Activated naive CD4-positive, alpha-beta T cell treated with anti-CD3 and anti-CD28 coated beads for 36 hours (primary cell): ENCODE data around the gene CBX7. TPM values are rescaled to one million over a fixed set of nuclear protein-coding genes. Genes with fewer than 3 reads are reported as not detected.
A peak's percentile ranks its signal among the peaks of the same experiment; 100 is the strongest.

Experiments used
- CTCF ChIA-PET: fragments of 350-600 bp; sonication (Branson Sonifier 250); formaldehyde crosslinking; loops from one replicate; lab custom pipeline; 2021; ENCODE audit warnings: antibody characterized with exemption; lab: Charles Lee
- DNase-seq: peaks from one replicate; pipeline ENCODE4 v3.0.0-alpha.2; 2020
- H3K27ac Mint-ChIP-seq: one replicate; pipeline ENCODE4 v1.8.0; 2021; ENCODE audit warnings: mild to moderate bottlenecking, mixed read lengths
- H3K27me3 Mint-ChIP-seq: one replicate; pipeline ENCODE4 v1.8.0; 2021; ENCODE audit warnings: low read depth, mixed read lengths
- H3K36me3 Mint-ChIP-seq: one replicate; pipeline ENCODE4 v1.8.0; 2021; ENCODE audit warnings: low read depth, mixed read lengths
- H3K4me1 Mint-ChIP-seq: one replicate; pipeline ENCODE4 v1.8.0; 2021; ENCODE audit warnings: low read depth, mixed read lengths
- H3K4me3 Mint-ChIP-seq: one replicate; pipeline ENCODE4 v1.8.0; 2021; ENCODE audit warnings: mild to moderate bottlenecking, moderate library complexity, mixed read lengths
- H3K9me3 Mint-ChIP-seq: one replicate; pipeline ENCODE4 v1.8.0; 2021; ENCODE audit warnings: mixed read lengths
- intact Hi-C: fragments of 100-400 bp; cut with micrococcal nuclease; formaldehyde crosslinking; loops from one replicate; pipeline ENCODE4 v1.15.1; 2023
- total RNA-seq, 2 experiments: library from RNA; stranded (reverse); gene quantifications; one replicate each; pipeline ENCODE4 v1.2.3, GENCODE V29; 2021

CBX7 gene
- 10 to 100 TPM; 20.8 to 24.1 TPM for total RNA-seq

GRCh38 chr22:39152511-39153219, at the start of gene CBX7:
Gene CBX7, minus strand, starts transcription at chr22:39152680. Its CDS starts 236 bp downstream, at chr22:39152444.
- H3K4me1 Mint-ChIP-seq = peaks cover 36% of the 10 kb centered on the region
- peak; percentile 94 for DNase-seq
- CTCF ChIA-PET = interaction anchor here (1.4 kb wide), 1 partner anchor 18 kb away, joined by 4 read pairs; no protein-coding TSS in a partner anchor
- intact Hi-C loops = loop anchor here (1.0 to 2.0 kb wide), 3 partner anchors 8 to 278 kb away; partner anchors contain the start of gene RPL3
- no peaks in the 10 kb centered on the region for H3K36me3 Mint-ChIP-seq
- peak within 1 kb of the TSS; percentile 60 for H3K27ac Mint-ChIP-seq
- H3K9me3 Mint-ChIP-seq = no peaks in the 10 kb centered on the region
- peaks cover 15% of the 10 kb centered on the region for H3K27me3 Mint-ChIP-seq
- peak within 1 kb of the TSS; percentile 84 for H3K4me3 Mint-ChIP-seq

GRCh38 chr22:39197578-39197977, 45.1 kb upstream of the CBX7 start:
- H3K4me3 Mint-ChIP-seq = no peak overlapping the region
- H3K4me1 Mint-ChIP-seq = peaks cover 3% of the 10 kb centered on the region
- DNase-seq = no peak
- no peak overlapping the region for H3K27ac Mint-ChIP-seq
- no peaks in the 10 kb centered on the region for H3K27me3 Mint-ChIP-seq
- H3K9me3 Mint-ChIP-seq = peaks cover 4% of the 10 kb centered on the region
- intact Hi-C loops = no loop called here
- CTCF ChIA-PET = no interaction called here
- peaks cover 1% of the 10 kb centered on the region for H3K36me3 Mint-ChIP-seq

- Mint-ChIP-seq H3K36me3 (peaks cover 1% of the 10 kb centered on the region), H3K4me1 (peaks cover 3% of the 10 kb centered on the region), H3K9me3 (peaks cover 4% of the 10 kb centered on the region), H3K4me3 (no peak overlapping the region), H3K27me3 (no peaks in the 10 kb centered on the region), H3K27ac (no peak overlapping the region)
- DNase-seq = no peak
- CTCF ChIA-PET = interaction anchor here (0.6 kb wide), 1 partner anchor 151 kb away, joined by 4 read pairs; no protein-coding TSS in a partner anchor
- intact Hi-C loops = no loop called here
Observed at GRCh38 chr22:39194098-39194497, 41.6 kb upstream of the CBX7 start.

GRCh38 chr22:39188809-39189208, 36.3 kb upstream of the CBX7 start:
- CTCF ChIA-PET = interaction anchor here (1.0 kb wide), 1 partner anchor 126 kb away, joined by 3 read pairs; no protein-coding TSS in a partner anchor
- H3K27ac Mint-ChIP-seq = no peak overlapping the region

DNA sequence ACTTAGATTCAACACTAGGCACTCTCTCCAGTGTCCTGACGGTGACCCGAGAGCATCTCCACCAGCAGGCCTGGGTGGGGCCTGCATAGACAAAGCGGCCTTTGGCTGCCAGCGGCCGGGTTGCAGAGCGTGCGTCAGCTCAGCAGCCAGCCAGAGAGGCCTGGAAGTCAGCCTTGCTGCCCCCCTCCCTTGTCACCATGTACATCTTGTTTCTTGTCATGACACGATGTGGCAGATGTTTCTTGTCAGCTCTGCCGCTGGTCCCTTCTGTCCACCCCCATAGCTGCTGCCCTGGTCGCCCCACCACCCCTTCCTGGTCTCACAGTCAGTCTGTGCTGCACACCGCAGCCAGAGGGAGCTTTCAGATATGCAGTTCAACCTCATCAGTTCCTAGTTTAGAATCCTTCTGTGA, 33.1 kb upstream of the CBX7 start:
- no peaks in the 10 kb centered on the region for H3K27me3 Mint-ChIP-seq
- intact Hi-C loops = no loop called here
- no peak for DNase-seq
- H3K4me1 Mint-ChIP-seq = no peaks in the 10 kb centered on the region
- no peaks in the 10 kb centered on the region for H3K36me3 Mint-ChIP-seq
- no peak overlapping the region for H3K4me3 Mint-ChIP-seq
- CTCF ChIA-PET = interaction anchor here (1.4 kb wide), 1 partner anchor 15 kb away, joined by 3 read pairs; no protein-coding TSS in a partner anchor
- no peaks in the 10 kb centered on the region for H3K9me3 Mint-ChIP-seq
- H3K27ac Mint-ChIP-seq = no peak overlapping the region

More at GRCh38 chr22:39188809-39189208, 36.3 kb upstream of the CBX7 start:
- H3K4me1 Mint-ChIP-seq = no peaks in the 10 kb centered on the region
- no peaks in the 10 kb centered on the region for H3K9me3 Mint-ChIP-seq
- H3K27me3 Mint-ChIP-seq = no peaks in the 10 kb centered on the region
- no peaks in the 10 kb centered on the region for H3K36me3 Mint-ChIP-seq
- intact Hi-C loops = no loop called here
- no peak overlapping the region for H3K4me3 Mint-ChIP-seq
- DNase-seq = no peak

DNA sequence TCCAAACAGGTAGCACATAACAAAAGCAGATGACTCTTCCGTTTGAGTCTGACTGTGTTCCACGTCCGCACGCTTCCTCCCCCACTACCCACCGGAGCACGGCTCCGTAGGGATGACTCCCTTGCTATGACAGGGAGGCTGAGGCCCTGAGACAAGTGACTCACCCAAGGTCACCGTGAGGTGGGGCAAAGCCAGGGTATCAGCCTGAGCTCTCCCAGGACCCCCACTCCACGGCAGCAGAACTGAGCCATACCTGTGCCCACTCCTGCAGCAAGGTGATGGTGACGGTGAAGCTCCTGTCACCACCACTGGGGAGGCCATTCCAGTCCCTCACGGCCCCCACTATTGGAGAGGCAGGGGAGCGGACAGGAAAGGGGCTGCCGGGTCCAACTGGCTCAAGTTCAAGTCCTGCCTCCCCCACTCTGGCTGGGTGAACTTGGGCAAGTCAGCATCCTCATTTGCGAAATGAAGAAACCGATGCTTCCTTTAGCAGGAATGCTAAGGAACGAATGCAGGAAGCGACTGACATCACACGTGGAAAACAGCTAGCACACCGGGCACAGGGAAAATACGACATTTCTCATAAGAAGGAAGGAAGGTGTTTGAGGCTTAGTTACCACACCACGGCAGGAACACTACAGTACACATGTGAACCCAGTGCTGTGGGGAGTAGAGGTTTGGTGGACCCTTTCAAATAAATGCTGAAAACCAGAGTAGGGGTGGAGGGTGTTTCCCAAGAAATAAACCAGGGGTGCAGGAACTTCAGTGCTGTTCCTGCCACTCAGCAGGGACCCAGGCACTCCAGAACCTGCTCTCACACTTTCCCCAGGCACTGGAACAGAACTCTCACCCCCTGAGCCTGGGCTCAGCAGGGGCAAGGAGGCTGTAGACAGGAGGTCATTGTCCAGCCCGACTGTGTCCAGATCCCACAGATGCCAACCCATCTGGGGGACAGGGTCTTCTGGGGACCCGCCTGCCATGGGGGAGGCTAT, 32.4 kb upstream of the CBX7 start:
- CTCF ChIA-PET = interaction anchor here (1.4 kb wide), 1 partner anchor 14 kb away, joined by 3 read pairs; no protein-coding TSS in a partner anchor
- Mint-ChIP-seq H3K27me3 (no peaks in the 10 kb centered on the region), H3K4me1 (no peaks in the 10 kb centered on the region), H3K4me3 (no peak overlapping the region), H3K9me3 (no peaks in the 10 kb centered on the region), H3K27ac (no peak overlapping the region), H3K36me3 (no peaks in the 10 kb centered on the region)
- no peak for DNase-seq
- intact Hi-C loops = no loop called here

DNA sequence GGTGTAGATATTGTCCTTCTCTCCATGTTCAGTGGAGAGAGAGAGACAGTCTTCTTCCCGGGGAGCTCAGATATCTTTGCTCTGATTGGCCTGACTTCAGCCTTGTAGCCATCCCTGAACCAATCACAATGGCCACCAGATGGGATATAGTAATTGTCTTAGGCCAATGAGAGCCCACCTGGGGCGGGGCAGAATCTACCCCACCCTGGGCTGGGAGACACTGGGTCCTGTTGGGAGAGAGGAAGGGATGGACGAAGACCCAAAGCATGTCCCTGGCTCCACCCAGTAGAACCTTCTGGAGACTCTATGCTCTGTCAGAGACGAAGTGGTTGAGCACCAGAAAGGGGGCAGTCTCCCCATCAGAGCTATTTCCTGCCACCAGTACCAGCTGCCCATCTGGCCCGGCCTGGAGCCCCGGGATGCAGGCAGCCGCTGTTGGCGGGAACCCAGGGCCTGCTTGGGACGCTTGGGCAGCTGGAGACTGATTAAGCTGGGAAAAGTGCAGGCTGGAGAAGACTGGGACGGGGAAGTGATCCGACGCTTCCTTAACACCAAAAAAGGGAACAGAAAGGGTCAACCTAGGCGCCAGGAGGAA, 31.6 kb upstream of the CBX7 start:
- no peak overlapping the region for H3K4me3 Mint-ChIP-seq
- H3K36me3 Mint-ChIP-seq = no peaks in the 10 kb centered on the region

DNA sequence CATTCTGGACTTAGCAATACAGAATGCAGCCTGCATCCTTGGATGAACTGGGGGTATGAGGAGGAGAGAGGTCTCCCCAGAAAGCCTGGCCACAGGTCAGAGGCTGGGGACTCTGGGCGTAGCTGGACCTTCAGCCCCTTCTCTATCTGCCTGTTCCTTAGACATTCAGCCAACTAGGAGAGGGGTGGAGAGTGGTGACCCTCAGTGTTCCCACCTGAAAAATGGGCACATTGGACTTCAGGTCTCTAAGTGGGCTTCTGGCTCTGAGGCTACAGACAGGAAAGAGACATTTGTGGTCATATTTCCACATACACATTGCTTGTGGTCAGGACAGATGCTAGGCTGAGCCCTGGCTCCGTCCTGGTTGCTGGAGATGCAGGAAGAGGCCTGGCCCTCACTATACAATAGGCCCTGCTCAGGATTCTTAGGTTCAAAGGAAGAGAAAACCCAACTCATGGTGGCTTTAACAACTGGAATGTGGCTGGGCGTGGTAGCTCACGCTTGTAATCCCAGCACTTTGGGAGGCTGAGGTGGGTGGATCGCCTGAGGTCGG, 30.1 kb upstream of the CBX7 start:
- Mint-ChIP-seq H3K4me1 (no peaks in the 10 kb centered on the region), H3K9me3 (no peaks in the 10 kb centered on the region), H3K27ac (no peak overlapping the region), H3K27me3 (no peaks in the 10 kb centered on the region), H3K4me3 (no peak overlapping the region), H3K36me3 (no peaks in the 10 kb centered on the region)
- intact Hi-C loops = no loop called here
- DNase-seq = no peak
- CTCF ChIA-PET = no interaction called here

More for the DNA sequence above, 31.6 kb upstream of the CBX7 start:
- CTCF ChIA-PET = no interaction called here
- intact Hi-C loops = no loop called here
- H3K9me3 Mint-ChIP-seq = no peaks in the 10 kb centered on the region
- no peaks in the 10 kb centered on the region for H3K27me3 Mint-ChIP-seq
- no peak for DNase-seq
- H3K4me1 Mint-ChIP-seq = no peaks in the 10 kb centered on the region
- H3K27ac Mint-ChIP-seq = no peak overlapping the region

GRCh38 chr22:39181778-39182177, 29.3 kb upstream of the CBX7 start:
- intact Hi-C loops = no loop called here
- Mint-ChIP-seq H3K36me3 (no peaks in the 10 kb centered on the region), H3K9me3 (no peaks in the 10 kb centered on the region), H3K4me1 (no peaks in the 10 kb centered on the region), H3K27ac (no peak overlapping the region), H3K4me3 (no peak overlapping the region), H3K27me3 (no peaks in the 10 kb centered on the region)
- no peak for DNase-seq
- CTCF ChIA-PET = no interaction called here

- H3K27ac Mint-ChIP-seq = no peak overlapping the region
- H3K4me1 Mint-ChIP-seq = no peaks in the 10 kb centered on the region
- no peaks in the 10 kb centered on the region for H3K27me3 Mint-ChIP-seq
- H3K36me3 Mint-ChIP-seq = no peaks in the 10 kb centered on the region
- CTCF ChIA-PET = no interaction called here
- H3K4me3 Mint-ChIP-seq = no peak overlapping the region
- H3K9me3 Mint-ChIP-seq = no peaks in the 10 kb centered on the region
- no peak for DNase-seq
- intact Hi-C loops = no loop called here
Observed at GRCh38 chr22:39181356-39181755, 28.9 kb upstream of the CBX7 start.

DNA sequence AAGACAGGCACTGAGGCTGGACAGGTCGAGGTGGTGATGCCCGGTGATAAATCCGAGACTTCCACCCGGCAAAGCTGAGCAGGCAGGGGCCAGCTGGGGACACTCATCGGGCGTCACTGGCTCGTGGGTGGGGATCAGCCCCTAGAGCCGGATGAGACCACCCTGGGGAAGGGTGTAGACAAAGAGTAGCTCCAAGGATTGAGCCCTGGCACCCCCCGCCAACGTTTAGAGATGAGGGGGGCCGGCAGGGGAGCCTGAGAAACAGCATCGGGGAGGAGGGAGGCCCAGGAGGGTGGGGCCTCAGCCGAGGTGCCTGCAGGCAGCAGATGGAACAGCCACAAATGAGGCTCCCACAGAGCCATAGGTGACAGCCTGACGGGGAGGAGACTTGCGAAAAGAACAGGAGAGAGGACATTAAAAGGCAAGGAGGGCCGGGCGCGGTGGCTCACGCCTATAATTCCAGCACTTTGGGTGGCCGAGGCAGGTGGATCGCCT, 27.4 kb upstream of the CBX7 start:
- CTCF ChIA-PET = interaction anchor here (1.3 to 1.9 kb wide), 2 partner anchors 127 to 130 kb away, joined by 4 to 6 read pairs; no protein-coding TSS in a partner anchor
- no peak for DNase-seq
- Mint-ChIP-seq H3K27ac (no peak overlapping the region), H3K4me1 (peaks cover 4% of the 10 kb centered on the region), H3K9me3 (no peaks in the 10 kb centered on the region), H3K27me3 (no peaks in the 10 kb centered on the region), H3K36me3 (no peaks in the 10 kb centered on the region), H3K4me3 (no peak overlapping the region)
- intact Hi-C loops = no loop called here
